Gastrocnemius medialis (tissue), 4 donors: Measurements from ENCODE around the gene CORT. TPM values are rescaled to one million over a fixed set of nuclear protein-coding genes. Genes with fewer than 3 reads are reported as not detected.
"Not testable (repeated sequence)": the region's sequence is repeated elsewhere in the genome, so short reads cannot be mapped to it uniquely, and the experiment has no call there.

Source experiments
- ATAC-seq, 2 donors: fragments of 150-250 bp; one replicate each; pipeline ENCODE4 v1.9.1; 2016
- DNase-seq, 2 donors: peaks; one replicate each; pipeline ENCODE4 v3.0.0-alpha.2; 2019
- H3K27ac ChIP-seq, 4 donors: fragments of 200-600 bp; sonication (generic); 1 replicate in 1 of 4; 2 replicates in 3 of 4; pipeline ENCODE4 v1.5.1; 2016 to 2018; ENCODE audit warnings: mild to moderate bottlenecking in 2 of 4, moderate library complexity in 1 of 4
- H3K27me3 ChIP-seq, 3 donors: fragments of 200-600 bp; sonication (generic) in 2 of 3; 1 replicate in 1 of 3; 2 replicates in 2 of 3; pipeline versions ENCODE4 v1.5.1 to v1.6.0; 2016 to 2019; ENCODE audit warnings: mild to moderate bottlenecking in 1 of 3, moderate library complexity in 1 of 3
- H3K36me3 ChIP-seq, 2 donors: fragments of 200-600 bp; sonication (generic) in 1 of 2; one replicate each; pipeline ENCODE4 v1.5.1; 2017 to 2018
- H3K4me1 ChIP-seq, 2 donors: fragments of 200-600 bp; sonication (generic) in 1 of 2; one replicate each; pipeline ENCODE4 v1.5.1; 2016 to 2017; ENCODE audit warnings: mild to moderate bottlenecking in 2 of 2
- H3K4me3 ChIP-seq, 4 donors: fragments of 200-600 bp; sonication (generic) in 3 of 4; 1 replicate in 1 of 4; 2 replicates in 3 of 4; pipeline ENCODE4 v1.5.1; 2016 to 2019; ENCODE audit warnings: mild to moderate bottlenecking in 2 of 4
- H3K9me3 ChIP-seq, 3 donors: fragments of 200-600 bp; sonication (generic) in 2 of 3; 1 replicate in 1 of 3; 2 replicates in 2 of 3; pipeline ENCODE4 v1.5.1; 2016 to 2019
- POLR2A ChIP-seq, 2 donors: fragments of 450-650 bp; IDR thresholded peaks; one replicate each; pipeline ENCODE4 v1.6.1; 2017; ENCODE audit warnings: antibody characterized with exemption in 2 of 2, mild to moderate bottlenecking in 2 of 2, moderate library complexity in 2 of 2
- in situ Hi-C, 4 donors: fragments of 200-750 bp; cut with MboI; loops; one replicate each; pipeline versions ENCODE4 v1.15.0 to v1.8.0; 2017; ENCODE audit warnings: low sequenced_read_pairs in 4 of 4
- intact Hi-C: fragments of 100-400 bp; cut with DNase I; formaldehyde crosslinking; loops from one replicate; pipeline ENCODE4 v1.15.1; 2023; ENCODE audit warnings: low total_unique reads
- total RNA-seq, 4 donors: library from RNA; depleted of rRNA; stranded (reverse); fragments of >200 nt; gene quantifications; one replicate each; pipeline versions ENCODE4 v1.1.0 to v1.2.3, GENCODE V29; 2016
- TF ChIP-seq, protein P1 (sequence below), 5 experiments: fragments of 450-650 bp in 3 of 5; fragments of 200-600 bp in 2 of 5; sonication (generic) in 2 of 5; IDR thresholded peaks in 4 of 5; conservative IDR thresholded peaks in 1 of 5; 1 replicate in 4 of 5; 2 replicates in 1 of 5; pipeline ENCODE4 v1.5.1; 2016 to 2019; ENCODE audit warnings: antibody characterized with exemption in 5 of 5, mild to moderate bottlenecking in 3 of 5, moderate library complexity in 3 of 5

CORT gene
- total RNA-seq, 4 donors from 2014 or later = 0.46 TPM; not detected in 3

DNA sequence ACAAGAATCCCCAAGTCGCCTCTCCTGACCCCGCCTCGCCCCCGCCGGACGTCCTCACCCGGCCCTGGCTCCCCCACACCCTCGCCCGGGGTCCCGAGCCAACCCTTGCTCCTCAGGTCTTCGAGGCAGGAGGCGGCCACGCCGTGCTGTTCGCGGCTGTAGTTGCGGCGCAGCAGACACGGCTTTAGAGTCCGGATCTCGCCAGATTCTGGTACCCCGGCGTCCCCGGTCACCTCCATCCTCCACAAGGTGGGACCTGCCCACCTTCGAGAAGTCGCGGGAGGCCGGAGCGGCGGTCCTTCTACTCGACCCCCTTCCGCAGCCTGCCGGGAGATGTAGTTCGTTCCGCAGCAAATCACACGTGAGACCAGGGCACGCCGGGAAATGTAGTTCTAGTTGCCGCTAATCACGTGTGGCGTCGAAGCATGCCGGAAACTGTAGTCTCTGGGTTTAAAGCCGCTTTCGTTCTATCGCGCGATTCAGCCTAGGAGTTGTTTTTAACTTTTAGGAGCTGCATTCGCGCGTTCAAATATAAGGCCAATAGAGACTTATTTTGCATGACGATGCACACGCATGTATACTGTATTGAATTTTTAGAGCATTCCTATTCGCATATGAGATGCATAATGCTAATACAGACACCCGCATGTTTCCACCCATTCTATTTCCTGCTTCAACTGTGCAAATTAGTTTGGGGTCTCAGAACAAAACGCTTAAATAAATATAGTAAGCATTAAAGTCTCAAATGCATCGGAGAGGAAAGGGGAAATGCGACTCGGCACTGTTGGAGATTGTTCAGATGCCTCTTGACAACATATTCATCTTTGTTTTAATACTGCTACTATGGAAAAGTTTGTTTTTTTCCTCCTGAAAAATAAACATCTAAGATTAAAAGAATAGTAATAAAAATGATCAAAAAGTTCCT, 22.7 kb downstream of the CORT start, which contains the start of gene DFFA:
DFFA (minus strand) TSS at position 310 of the 925 bp plus-strand sequence; CDS start at position 239, 71 bp downstream.
- Histone ChIP-seq H3K27ac (peak within 1 kb of the TSS; percentile 65 to 84 (median 78)), H3K4me1 (peaks cover 30 to 31% of the 10 kb centered on the region in 2 donors), H3K27me3 (no peaks in the 10 kb centered on the region), H3K9me3 (no peaks in the 10 kb centered on the region), H3K4me3 (peak within 1 kb of the TSS; percentile 75 to 96 (median 87)), H3K36me3 (peaks cover 0 to 17% of the 10 kb centered on the region in 2 donors)
- intact Hi-C loops (loop anchor here (2.0 kb wide), 1 partner anchor 42 kb away; the partner anchor contains the start of gene CENPS), in situ Hi-C loops (no loop called here)
- peak; percentile 91 to 92 for DNase-seq
- TF ChIP-seq POLR2A (IDR thresholded peaks at IDR 0.05) = peak; percentile 61 to 62
- TF ChIP-seq, protein P1, sequence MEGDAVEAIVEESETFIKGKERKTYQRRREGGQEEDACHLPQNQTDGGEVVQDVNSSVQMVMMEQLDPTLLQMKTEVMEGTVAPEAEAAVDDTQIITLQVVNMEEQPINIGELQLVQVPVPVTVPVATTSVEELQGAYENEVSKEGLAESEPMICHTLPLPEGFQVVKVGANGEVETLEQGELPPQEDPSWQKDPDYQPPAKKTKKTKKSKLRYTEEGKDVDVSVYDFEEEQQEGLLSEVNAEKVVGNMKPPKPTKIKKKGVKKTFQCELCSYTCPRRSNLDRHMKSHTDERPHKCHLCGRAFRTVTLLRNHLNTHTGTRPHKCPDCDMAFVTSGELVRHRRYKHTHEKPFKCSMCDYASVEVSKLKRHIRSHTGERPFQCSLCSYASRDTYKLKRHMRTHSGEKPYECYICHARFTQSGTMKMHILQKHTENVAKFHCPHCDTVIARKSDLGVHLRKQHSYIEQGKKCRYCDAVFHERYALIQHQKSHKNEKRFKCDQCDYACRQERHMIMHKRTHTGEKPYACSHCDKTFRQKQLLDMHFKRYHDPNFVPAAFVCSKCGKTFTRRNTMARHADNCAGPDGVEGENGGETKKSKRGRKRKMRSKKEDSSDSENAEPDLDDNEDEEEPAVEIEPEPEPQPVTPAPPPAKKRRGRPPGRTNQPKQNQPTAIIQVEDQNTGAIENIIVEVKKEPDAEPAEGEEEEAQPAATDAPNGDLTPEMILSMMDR (IDR thresholded peaks at IDR 0.05 in 4 of 5, conservative IDR thresholded peaks at IDR 0.05 in 1 of 5) = no peak
- ATAC-seq = peak; percentile 95

DNA sequence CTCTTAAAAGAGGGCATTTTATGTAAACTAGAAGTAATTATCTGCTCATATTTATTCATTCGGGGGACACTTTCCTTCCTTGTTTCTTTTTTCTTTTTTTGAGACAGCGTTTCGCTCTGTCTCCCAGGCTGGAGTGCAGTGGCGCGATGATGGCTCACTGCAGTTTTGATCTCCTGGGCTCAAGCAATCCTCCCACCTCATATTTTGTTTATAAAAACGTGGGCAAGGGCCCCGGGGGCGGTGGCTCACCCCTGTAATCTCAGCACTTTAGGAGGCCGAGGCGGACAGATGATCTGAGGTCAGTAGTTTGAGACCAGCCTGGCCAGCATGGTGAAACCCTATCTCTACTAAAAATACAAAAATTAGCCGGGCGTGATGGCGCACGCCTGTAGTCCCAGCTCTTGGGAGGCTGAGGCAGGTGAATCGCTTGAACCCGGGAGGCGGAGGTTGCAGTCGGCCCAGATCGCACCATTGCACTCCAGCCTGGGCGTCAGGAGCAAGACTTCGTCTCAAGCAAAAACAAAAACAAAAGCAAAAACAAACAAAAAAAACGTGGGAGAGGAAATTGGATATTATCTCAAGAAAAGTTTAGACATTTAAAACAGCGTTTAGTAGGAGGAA, 23.4 kb downstream of the CORT start:
- ATAC-seq = no peak

DNA sequence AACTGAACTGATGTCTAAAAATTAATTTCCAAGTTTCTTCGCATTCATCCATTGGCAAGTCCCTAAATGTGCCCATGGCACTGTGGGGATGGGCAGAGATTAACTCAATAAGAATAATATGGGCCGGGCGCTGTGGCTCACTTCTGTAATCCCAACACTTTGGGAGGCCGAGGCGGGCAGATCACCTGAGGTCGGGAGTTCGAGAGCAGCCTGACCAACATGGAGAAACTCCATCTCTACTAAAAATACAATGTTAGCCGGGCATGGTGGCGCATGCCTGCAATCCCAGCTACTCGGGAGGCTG, 24.4 kb downstream of the CORT start:
- peak overlapping the region; percentile 85 to 96 (median 92) for H3K27ac ChIP-seq
- in situ Hi-C loops, H3K9me3 ChIP-seq, H3K27me3 ChIP-seq, ATAC-seq, H3K36me3 ChIP-seq, DNase-seq: not testable (repeated sequence)
- peak overlapping the region; percentile 77 to 100 (median 84) for H3K4me3 ChIP-seq
- intact Hi-C loops = loop anchor here (2.0 kb wide), 1 partner anchor 75 kb away; the partner anchor contains the start of gene PGD
- peaks cover 30 to 31% of the 10 kb centered on the region in 2 donors for H3K4me1 ChIP-seq

More for the DNA sequence above, 23.4 kb downstream of the CORT start:
- peaks cover 0 to 9% of the 10 kb centered on the region in 2 donors for H3K36me3 ChIP-seq
- peak overlapping the region in 2 of 4 donors; percentile 91 to 96 for H3K4me3 ChIP-seq
- DNase-seq = no peak
- in situ Hi-C loops = no loop called here
- peak overlapping the region; percentile 65 to 84 (median 78) for H3K27ac ChIP-seq
- intact Hi-C loops = loop anchor here (2.0 kb wide), 1 partner anchor 42 kb away; the partner anchor contains the start of gene CENPS
- no peaks in the 10 kb centered on the region for H3K27me3 ChIP-seq
- no peaks in the 10 kb centered on the region for H3K9me3 ChIP-seq
- no peak for TF ChIP-seq POLR2A (IDR thresholded peaks at IDR 0.05)
- TF ChIP-seq, protein P1 (IDR thresholded peaks at IDR 0.05 in 4 of 5, conservative IDR thresholded peaks at IDR 0.05 in 1 of 5) = no peak
- H3K4me1 ChIP-seq = peaks cover 30 to 31% of the 10 kb centered on the region in 2 donors

DNA sequence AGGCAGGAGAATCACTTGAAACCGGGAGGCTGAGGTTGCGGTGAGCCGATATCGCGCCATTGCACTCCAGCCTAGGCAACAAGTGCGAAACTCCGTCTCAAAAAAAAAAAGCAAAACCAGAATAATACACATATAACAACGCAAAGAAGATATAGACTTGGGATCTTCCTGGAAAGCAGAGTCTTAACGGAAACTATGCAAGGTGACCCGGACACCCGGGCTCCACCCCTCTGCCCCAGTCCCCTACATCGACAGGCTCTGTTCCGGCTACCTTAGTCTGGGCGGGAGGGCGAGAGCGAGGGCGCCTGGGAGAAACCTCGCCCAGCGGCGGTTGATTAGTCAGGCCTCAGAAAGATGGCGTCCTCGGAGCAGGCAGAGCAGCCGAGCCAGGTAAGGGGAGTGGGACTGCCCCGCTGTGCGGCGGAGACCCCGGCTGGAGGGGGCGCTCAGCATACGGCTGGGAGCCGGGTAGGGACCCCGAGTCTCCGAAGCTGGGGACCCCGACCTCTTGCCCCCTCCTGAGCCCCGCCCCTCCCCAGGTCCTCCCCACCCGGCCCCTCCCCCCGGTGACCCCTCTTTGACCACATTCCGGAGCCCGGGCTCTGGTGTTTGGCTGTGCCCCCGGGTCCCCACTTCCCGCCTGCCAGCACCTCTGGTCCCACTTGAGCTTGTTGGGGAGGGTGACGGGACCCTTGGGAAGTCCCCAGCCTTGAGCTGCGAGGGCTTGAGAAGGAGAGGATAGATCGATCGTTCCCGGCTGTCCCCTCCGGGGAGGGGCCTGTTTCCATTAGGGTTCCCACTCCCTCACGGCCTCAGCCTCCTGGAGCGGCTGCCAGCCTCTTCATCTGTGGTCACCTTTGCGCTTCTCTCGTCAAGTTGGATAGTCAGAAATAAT, 25.0 kb downstream of the CORT start, which contains the start of gene PEX14:
PEX14 (plus strand) TSS at position 338 of the 895 bp plus-strand sequence; CDS start at position 355, 17 bp downstream.
- TF ChIP-seq POLR2A (IDR thresholded peaks at IDR 0.05) = peak; percentile 28 to 43
- TF ChIP-seq, protein P1 (IDR thresholded peaks at IDR 0.05 in 4 of 5, conservative IDR thresholded peaks at IDR 0.05 in 1 of 5) = no peak
- Histone ChIP-seq H3K36me3 (no peaks in the 10 kb centered on the region), H3K27ac (peak within 1 kb of the TSS; percentile 85 to 96 (median 92)), H3K27me3 (no peaks in the 10 kb centered on the region), H3K4me3 (peak within 1 kb of the TSS; percentile 77 to 100 (median 84)), H3K4me1 (peaks cover 30 to 31% of the 10 kb centered on the region in 2 donors), H3K9me3 (no peaks in the 10 kb centered on the region)
- intact Hi-C loops (loop anchor here (2.0 kb wide), 1 partner anchor 76 kb away; the partner anchor contains the start of gene PGD), in situ Hi-C loops (no loop called here)
- peak; percentile 72 to 83 for DNase-seq
- ATAC-seq = peak; percentile 79 to 83
